Hepatocyte (in vitro differentiated cells): ENCODE measurements around the gene NAP1L4. TPM values are rescaled to one million over a fixed set of nuclear protein-coding genes. Genes with fewer than 3 reads are reported as not detected.
A peak's percentile ranks its signal among the peaks of the same experiment; 100 is the strongest.

Experiments
- DNase-seq: peaks from one replicate; pipeline ENCODE4 v3.0.0-alpha.2; 2016; ENCODE audit warnings: low spot score
- H2AFZ ChIP-seq: fragments of 200-600 bp; sonication (generic); 2 replicates; pipeline ENCODE4 v1.6.0; 2016; ENCODE audit warnings: antibody characterized with exemption, mild to moderate bottlenecking
- H3K27ac ChIP-seq: fragments of 200-600 bp; sonication (generic); 2 replicates; pipeline ENCODE4 v1.5.1; 2016; ENCODE audit warnings: mild to moderate bottlenecking
- H3K27me3 ChIP-seq: fragments of 200-600 bp; sonication (generic); 2 replicates; pipeline ENCODE4 v1.6.1; 2016
- H3K36me3 ChIP-seq: fragments of 200-600 bp; sonication (generic); replicated peaks from 2 replicates; pipeline ENCODE4 v1.5.1; 2016; ENCODE audit warnings: low read depth; ENCODE audit not compliant: insufficient read depth
- H3K4me1 ChIP-seq: fragments of 200-600 bp; sonication (generic); 2 replicates; pipeline ENCODE4 v1.5.1; 2016; ENCODE audit warnings: mild to moderate bottlenecking, moderate library complexity; ENCODE audit not compliant: insufficient read depth
- H3K4me2 ChIP-seq: fragments of 200-600 bp; sonication (generic); 2 replicates; pipeline ENCODE4 v1.6.0; 2016
- H3K4me3 ChIP-seq: fragments of 200-600 bp; sonication (generic); 2 replicates; pipeline ENCODE4 v1.5.1; 2016; ENCODE audit warnings: mild to moderate bottlenecking
- H3K79me2 ChIP-seq: fragments of 200-600 bp; sonication (generic); 2 replicates; pipeline ENCODE4 v1.6.0; 2017; ENCODE audit warnings: mild to moderate bottlenecking
- H3K9me2 ChIP-seq: fragments of 200-600 bp; sonication (generic); replicated peaks from 2 replicates; pipeline ENCODE4 v1.6.0; 2017; ENCODE audit warnings: mild to moderate bottlenecking; ENCODE audit not compliant: insufficient read depth
- H3K9me3 ChIP-seq: fragments of 200-600 bp; sonication (generic); 2 replicates; pipeline ENCODE4 v1.5.1; 2016; ENCODE audit warnings: low read depth, mild to moderate bottlenecking
- H4K20me1 ChIP-seq: fragments of 200-600 bp; sonication (generic); 2 replicates; pipeline ENCODE4 v1.6.0; 2016; ENCODE audit warnings: mild to moderate bottlenecking; ENCODE audit not compliant: insufficient read depth, poor library complexity, severe bottlenecking
- EZH2 ChIP-seq: fragments of 200-600 bp; sonication (generic); IDR thresholded peaks from 2 replicates; pipeline ENCODE4 v1.6.1; 2016; ENCODE audit warnings: antibody characterized with exemption, mild to moderate bottlenecking, borderline replicate concordance
- EZH2phosphoT487 ChIP-seq: fragments of 200-600 bp; sonication (generic); IDR thresholded peaks from one replicate; pipeline ENCODE4 v1.6.1; 2018; ENCODE audit warnings: antibody characterized with exemption, mild to moderate bottlenecking, low read depth, moderate library complexity; ENCODE audit not compliant: unreplicated experiment, severe bottlenecking
- WGBS: methylation state at CpG from one replicate; pipeline ENCODE4 v1.1.6; 2016; ENCODE audit warnings: low lambda C conversion rate; ENCODE audit errors: missing lambda C conversion rate; 5-methylcytosine and 5-hydroxymethylcytosine counted together
- polyA plus RNA-seq: library from polyadenylated mRNA; unstranded; fragments of >200 nt; fragmentation: Nextera tagmentation; extraction: Ambion mirVana; gene quantifications from 2 replicates; pipeline ENCODE4 v1.2.1, GENCODE V29; 2016
- total RNA-seq: library from RNA; depleted of rRNA; stranded (reverse); fragments of >200 nt; gene quantifications from 2 replicates; pipeline ENCODE4 v1.2.3, GENCODE V29; 2014
- TF ChIP-seq, protein P1 (sequence below): fragments of 200-600 bp; sonication (generic); IDR thresholded peaks from 2 replicates; pipeline ENCODE4 v1.5.1; 2016; ENCODE audit warnings: antibody characterized with exemption, mild to moderate bottlenecking; ENCODE audit not compliant: poor library complexity

NAP1L4 gene
- total and polyA plus RNA-seq, 2 experiments from 2014 or later, result 79.0 to 118 TPM

DNA sequence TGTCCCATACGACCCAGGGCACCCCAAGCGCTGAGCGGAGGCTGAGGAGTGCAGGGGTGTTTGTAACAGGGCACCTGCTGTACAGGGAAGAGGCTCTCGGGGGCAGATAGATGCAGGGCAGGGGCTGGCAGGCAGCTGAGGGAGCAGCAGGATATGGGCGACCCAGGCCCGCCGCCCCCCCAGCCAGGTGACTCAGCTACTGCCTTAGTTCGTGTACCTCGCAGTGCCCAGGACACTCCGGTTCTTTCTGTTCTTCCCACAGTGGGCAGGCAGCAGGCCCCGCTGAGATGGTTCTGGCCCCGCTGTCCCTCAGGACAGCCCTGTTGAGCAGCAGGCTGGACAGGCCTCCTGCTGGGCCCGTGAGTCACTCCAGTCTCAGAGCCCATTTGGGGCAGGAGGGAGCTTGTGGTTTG lies 79.1 kb downstream of the NAP1L4 start:
- 80% methylated on average over 13 of the region's 13 CpGs for WGBS
- Histone ChIP-seq H3K4me1 (peaks cover 20% of the 10 kb centered on the region), H4K20me1 (no peaks in the 10 kb centered on the region), H3K4me3 (no peak overlapping the region), H3K79me2 (no peaks in the 10 kb centered on the region), H3K27ac (peak overlapping the region; percentile 90), H3K9me3 (no peaks in the 10 kb centered on the region), H3K9me2 (no peaks in the 10 kb centered on the region), H2AFZ (no peak overlapping the region), H3K27me3 (no peaks in the 10 kb centered on the region), H3K4me2 (peak overlapping the region; percentile 41), H3K36me3 (no peaks in the 10 kb centered on the region)
- peak; percentile 45 for DNase-seq
- TF ChIP-seq EZH2 (no peak), EZH2phosphoT487 (no peak)
- TF ChIP-seq, protein P1, sequence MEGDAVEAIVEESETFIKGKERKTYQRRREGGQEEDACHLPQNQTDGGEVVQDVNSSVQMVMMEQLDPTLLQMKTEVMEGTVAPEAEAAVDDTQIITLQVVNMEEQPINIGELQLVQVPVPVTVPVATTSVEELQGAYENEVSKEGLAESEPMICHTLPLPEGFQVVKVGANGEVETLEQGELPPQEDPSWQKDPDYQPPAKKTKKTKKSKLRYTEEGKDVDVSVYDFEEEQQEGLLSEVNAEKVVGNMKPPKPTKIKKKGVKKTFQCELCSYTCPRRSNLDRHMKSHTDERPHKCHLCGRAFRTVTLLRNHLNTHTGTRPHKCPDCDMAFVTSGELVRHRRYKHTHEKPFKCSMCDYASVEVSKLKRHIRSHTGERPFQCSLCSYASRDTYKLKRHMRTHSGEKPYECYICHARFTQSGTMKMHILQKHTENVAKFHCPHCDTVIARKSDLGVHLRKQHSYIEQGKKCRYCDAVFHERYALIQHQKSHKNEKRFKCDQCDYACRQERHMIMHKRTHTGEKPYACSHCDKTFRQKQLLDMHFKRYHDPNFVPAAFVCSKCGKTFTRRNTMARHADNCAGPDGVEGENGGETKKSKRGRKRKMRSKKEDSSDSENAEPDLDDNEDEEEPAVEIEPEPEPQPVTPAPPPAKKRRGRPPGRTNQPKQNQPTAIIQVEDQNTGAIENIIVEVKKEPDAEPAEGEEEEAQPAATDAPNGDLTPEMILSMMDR, result no peak

- DNase-seq, result peak; percentile 95
- TF ChIP-seq EZH2phosphoT487, result no peak
- no peak for TF ChIP-seq EZH2
- TF ChIP-seq, protein P1, result no peak
Measured at GRCh38 chr11:2912498-2912897, 79.6 kb downstream of the NAP1L4 start.

GRCh38 chr11:2911785-2912391 lies 80.2 kb downstream of the NAP1L4 start:
- H3K9me3 ChIP-seq, result no peaks in the 10 kb centered on the region
- 86% methylated on average over 11 of the region's 12 CpGs for WGBS
- DNase-seq, result peak; percentile 48
- no peaks in the 10 kb centered on the region for H3K9me2 ChIP-seq
- TF ChIP-seq, protein P1, result no peak
- TF ChIP-seq EZH2phosphoT487 (no peak), EZH2 (no peak)
- H2AFZ ChIP-seq, result no peak overlapping the region
- H4K20me1 ChIP-seq, result no peaks in the 10 kb centered on the region
- H3K4me2 ChIP-seq, result peak overlapping the region; percentile 54
- H3K27me3 ChIP-seq, result no peaks in the 10 kb centered on the region
- peak overlapping the region; percentile 92 for H3K27ac ChIP-seq
- H3K36me3 ChIP-seq, result no peaks in the 10 kb centered on the region
- H3K4me1 ChIP-seq, result peaks cover 20% of the 10 kb centered on the region
- no peaks in the 10 kb centered on the region for H3K79me2 ChIP-seq
- H3K4me3 ChIP-seq, result no peak overlapping the region

More at GRCh38 chr11:2912498-2912897, 79.6 kb downstream of the NAP1L4 start:
- H3K9me2 ChIP-seq, result no peaks in the 10 kb centered on the region
- no peaks in the 10 kb centered on the region for H3K27me3 ChIP-seq
- peaks cover 20% of the 10 kb centered on the region for H3K4me1 ChIP-seq
- WGBS, result 33% methylated on average over 5 of the region's 5 CpGs
- H3K36me3 ChIP-seq, result no peaks in the 10 kb centered on the region
- H3K4me3 ChIP-seq, result no peak overlapping the region
- H4K20me1 ChIP-seq, result no peaks in the 10 kb centered on the region
- H3K27ac ChIP-seq, result peak overlapping the region; percentile 92
- H3K79me2 ChIP-seq, result no peaks in the 10 kb centered on the region
- peak overlapping the region; percentile 54 for H3K4me2 ChIP-seq
- no peak overlapping the region for H2AFZ ChIP-seq
- no peaks in the 10 kb centered on the region for H3K9me3 ChIP-seq
